HepG2 (cell line): Measurements from ENCODE around the gene THSD4. TPM values are rescaled to one million over a fixed set of nuclear protein-coding genes. Genes with fewer than 3 reads are reported as not detected.

Experiments used
- ATAC-seq: fragments of 200-7000 bp; cut with Tn5 transposase; 3 replicates; pipeline ENCODE4 v1.9.1; 2020; ENCODE audit warnings: mild to moderate bottlenecking, moderate library complexity
- BruUV-seq: library from RNA; stranded (reverse); fragments of 400-500 nt; replicated peaks from 2 replicates; lab custom pipeline; 2021; lab: Mats Ljungman, UMichigan
- CTCF ChIA-PET: fragments of 300-600 bp; formaldehyde crosslinking; extraction: SDS; loops from one replicate; lab custom pipeline; 2021; ENCODE audit warnings: low total read pairs, inconsistent platforms, low intra/inter-chr PET ratio; lab: Yijun Ruan, JAX
- POLR2A ChIA-PET: fragments of 350-600 bp; sonication (Branson Sonifier 250); formaldehyde crosslinking; loops from one replicate; lab custom pipeline; 2020; ENCODE audit warnings: antibody characterized with exemption, inconsistent platforms; lab: Yijun Ruan, JAX
- DNase-seq: peaks from one replicate; pipeline ENCODE4 v3.0.0-alpha.2; 2015; ENCODE audit warnings: low spot score
- FAIRE-seq: peaks from 3 replicates; lab custom pipeline; 2011; peaks lifted over from hg19 to GRCh38; lab: Jason Lieb, UNC
- H2AFZ ChIP-seq: one replicate; pipeline ENCODE4 v1.6.1; 2011; ENCODE audit warnings: low read length, inconsistent platforms
- H3K27ac ChIP-seq: fragments of 300-600 bp; 3 replicates; pipeline ENCODE4 v1.8.0; 2011; ENCODE audit warnings: mixed run types, mild to moderate bottlenecking, mixed read lengths, low read length, inconsistent platforms; ENCODE audit not compliant: insufficient read depth; ENCODE audit errors: extremely low read length
- H3K27me3 ChIP-seq, 2 experiments: fragments of 200-600 bp in 1 of 2; 2 replicates in 1 of 2; 3 replicates in 1 of 2; pipeline versions ENCODE4 v1.6.0 to v1.8.0; 2011; ENCODE audit warnings: low read length in 2 of 2, mild to moderate bottlenecking in 2 of 2, moderate library complexity in 2 of 2, inconsistent platforms in 1 of 2; ENCODE audit not compliant: insufficient read depth in 2 of 2, control insufficient read depth in 1 of 2
- H3K36me3 ChIP-seq, 2 experiments: fragments of 200-600 bp in 1 of 2; replicated peaks in 1 of 2; 2 replicates in 1 of 2; 3 replicates in 1 of 2; pipeline versions ENCODE4 v1.5.1 to v1.8.0; 2011; ENCODE audit warnings: low read length in 2 of 2, inconsistent platforms in 1 of 2; ENCODE audit not compliant: insufficient read depth in 2 of 2, control insufficient read depth in 1 of 2
- H3K4me1 ChIP-seq: 2 replicates; pipeline ENCODE4 v1.5.1; 2012; ENCODE audit warnings: low read length, inconsistent platforms; ENCODE audit not compliant: insufficient read depth
- H3K4me2 ChIP-seq: 2 replicates; pipeline ENCODE4 v1.6.0; 2011; ENCODE audit warnings: low read depth, low read length, inconsistent platforms
- H3K4me3 ChIP-seq, 3 experiments: fragments of 200-600 bp in 1 of 3; sonication (generic), shearing (Covaris generic) in 1 of 3; replicated peaks in 1 of 3; 2 replicates each; pipeline ENCODE4 v1.5.1; 2011 to 2016; ENCODE audit warnings: low read length in 3 of 3, inconsistent platforms in 2 of 3, low read depth in 2 of 3, mild to moderate bottlenecking in 2 of 3, control low read depth in 1 of 3, mixed read lengths in 1 of 3; ENCODE audit not compliant: insufficient read depth in 1 of 3
- H3K79me2 ChIP-seq: one replicate; pipeline ENCODE4 v1.6.1; 2011; ENCODE audit warnings: low read length, inconsistent platforms; ENCODE audit not compliant: insufficient read depth
- H3K9ac ChIP-seq: 2 replicates; pipeline ENCODE4 v1.6.0; 2011; ENCODE audit warnings: mild to moderate bottlenecking, low read depth, low read length, inconsistent platforms; ENCODE audit not compliant: insufficient read depth
- H3K9me3 ChIP-seq: 2 replicates; pipeline ENCODE4 v1.5.1; 2012; ENCODE audit warnings: mild to moderate bottlenecking, low read length
- H4K20me1 ChIP-seq: 2 replicates; pipeline ENCODE4 v1.6.0; 2011; ENCODE audit warnings: inconsistent platforms, mild to moderate bottlenecking, low read length, moderate library complexity; ENCODE audit not compliant: insufficient read depth
- CBFB ChIP-seq: sonication (generic); formaldehyde crosslinking; IDR thresholded peaks from 2 replicates; pipeline ENCODE4 v1.4.0; 2020; ENCODE audit warnings: missing genetic modification reagents
- PAWR ChIP-seq: sonication (generic); formaldehyde crosslinking; IDR thresholded peaks from 2 replicates; pipeline ENCODE4 v1.4.0; 2020; ENCODE audit warnings: missing genetic modification reagents, mild to moderate bottlenecking, borderline replicate concordance
- TOE1 ChIP-seq: sonication (generic); formaldehyde crosslinking; IDR thresholded peaks from 2 replicates; pipeline ENCODE4 v1.4.0; 2020; ENCODE audit warnings: mild to moderate bottlenecking, missing genetic modification reagents
- ZBTB43 ChIP-seq: sonication (generic); formaldehyde crosslinking; conservative IDR thresholded peaks from 2 replicates; pipeline ENCODE4 v1.4.0; 2020; ENCODE audit warnings: missing genetic modification reagents
- ZNF329 ChIP-seq: sonication (generic); formaldehyde crosslinking; IDR thresholded peaks from 2 replicates; pipeline ENCODE4 v1.9.0; 2021; ENCODE audit warnings: low read depth, mild to moderate bottlenecking, missing genetic modification reagents
- ZNF678 ChIP-seq: sonication (generic); formaldehyde crosslinking; IDR thresholded peaks from 2 replicates; pipeline ENCODE4 v1.4.0; 2020; ENCODE audit warnings: mild to moderate bottlenecking, missing genetic modification reagents
- WGBS: methylation state at CpG from one replicate; pipeline ENCODE4 v1.1.6; 2017; ENCODE audit warnings: low lambda C conversion rate; 5-methylcytosine and 5-hydroxymethylcytosine counted together
- in situ Hi-C: cut with HindIII; loops from 2 replicates; pipeline ENCODE4 v1.10.0; 2017; ENCODE audit warnings: low pct_unique_long_range_greater_than_20kb; ENCODE audit not compliant: extremely low pct_ligation_motif_present
- intact Hi-C: fragments of 100-400 bp; cut with micrococcal nuclease; formaldehyde crosslinking; loops from one replicate; pipeline ENCODE4 v1.10.0; 2022; ENCODE audit not compliant: unreplicated experiment
- polyA plus RNA-seq, 8 experiments: library from polyadenylated mRNA; depleted of rRNA in 3 of 8; stranded (reverse) in 7 of 8; unstranded in 1 of 8; fragments of >200 nt; fragmentation: Illumina TruSeq in 4 of 8; extraction: Trizol in 4 of 8; gene quantifications; 2 replicates each; pipeline versions ENCODE4 v1.2.1 to v1.2.3, GENCODE V29; 2011 to 2016; ENCODE audit warnings: low read depth in 4 of 8, missing spikeins in 1 of 8, mixed read lengths in 1 of 8; ENCODE audit not compliant: insufficient read depth in 1 of 8
- total RNA-seq, 5 experiments: library from RNA; depleted of rRNA; stranded (reverse); fragments of >200 nt; fragmentation: Illumina TruSeq; extraction: Trizol; gene quantifications; 2 replicates each; pipeline ENCODE4 v1.2.3, GENCODE V29; 2016; ENCODE audit warnings: low read depth in 1 of 5
- TF ChIP-seq, protein P1 (sequence below): sonication (generic); formaldehyde crosslinking; IDR thresholded peaks from 2 replicates; pipeline ENCODE4 v1.4.0; 2020; ENCODE audit warnings: missing genetic modification reagents, low read depth, mild to moderate bottlenecking, borderline replicate concordance
- TF ChIP-seq, protein P2 (sequence below): sonication (generic); formaldehyde crosslinking; IDR thresholded peaks from 2 replicates; pipeline ENCODE4 v1.4.0; 2020; ENCODE audit warnings: missing genetic modification reagents, borderline replicate concordance
- TF ChIP-seq, protein P3 (sequence below): fragments of 450-650 bp; IDR thresholded peaks from 2 replicates; pipeline ENCODE4 v1.6.1; 2016
- TF ChIP-seq, protein P4 (sequence below): sonication (generic); formaldehyde crosslinking; conservative IDR thresholded peaks from 2 replicates; pipeline ENCODE4 v1.4.0; 2020; ENCODE audit warnings: missing genetic modification reagents

The THSD4 gene
- total and polyA plus RNA-seq, 2 of the 13 experiments (the other 11 are each of a cell fraction or from before 2014, with no cell fraction given): 0.07 to 0.21 TPM

DNA sequence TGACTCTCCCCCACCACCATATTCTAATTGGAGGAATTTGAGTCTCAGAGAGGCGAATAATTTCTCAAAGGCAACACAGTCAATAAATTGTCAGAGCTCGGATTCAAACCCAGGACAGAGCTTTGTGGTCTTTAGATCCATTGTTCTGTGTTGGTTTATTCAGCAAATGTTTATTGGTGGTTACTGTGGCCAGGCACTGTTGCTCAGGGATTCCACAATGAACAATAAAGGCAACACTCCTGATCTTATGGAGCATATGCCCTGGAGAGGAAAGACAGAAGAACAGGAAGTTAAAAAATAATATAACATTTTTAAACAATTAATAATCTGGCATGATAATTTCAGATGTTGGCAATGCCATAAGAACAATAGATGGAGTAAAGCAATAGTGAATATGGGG is 403.4 kb downstream of the THSD4 start (continued):
- TF ChIP-seq, protein P1, sequence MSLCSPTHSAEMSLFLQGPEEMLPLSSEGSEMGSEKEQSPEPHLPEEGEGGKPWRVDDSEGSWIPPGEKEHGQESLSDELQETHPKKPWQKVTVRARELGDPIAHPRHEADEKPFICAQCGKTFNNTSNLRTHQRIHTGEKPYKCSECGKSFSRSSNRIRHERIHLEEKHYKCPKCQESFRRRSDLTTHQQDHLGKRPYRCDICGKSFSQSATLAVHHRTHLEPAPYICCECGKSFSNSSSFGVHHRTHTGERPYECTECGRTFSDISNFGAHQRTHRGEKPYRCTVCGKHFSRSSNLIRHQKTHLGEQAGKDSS (CRISPR knock-in tag): no peak
- TF ChIP-seq PAWR (CRISPR knock-in tag): no peak

DNA sequence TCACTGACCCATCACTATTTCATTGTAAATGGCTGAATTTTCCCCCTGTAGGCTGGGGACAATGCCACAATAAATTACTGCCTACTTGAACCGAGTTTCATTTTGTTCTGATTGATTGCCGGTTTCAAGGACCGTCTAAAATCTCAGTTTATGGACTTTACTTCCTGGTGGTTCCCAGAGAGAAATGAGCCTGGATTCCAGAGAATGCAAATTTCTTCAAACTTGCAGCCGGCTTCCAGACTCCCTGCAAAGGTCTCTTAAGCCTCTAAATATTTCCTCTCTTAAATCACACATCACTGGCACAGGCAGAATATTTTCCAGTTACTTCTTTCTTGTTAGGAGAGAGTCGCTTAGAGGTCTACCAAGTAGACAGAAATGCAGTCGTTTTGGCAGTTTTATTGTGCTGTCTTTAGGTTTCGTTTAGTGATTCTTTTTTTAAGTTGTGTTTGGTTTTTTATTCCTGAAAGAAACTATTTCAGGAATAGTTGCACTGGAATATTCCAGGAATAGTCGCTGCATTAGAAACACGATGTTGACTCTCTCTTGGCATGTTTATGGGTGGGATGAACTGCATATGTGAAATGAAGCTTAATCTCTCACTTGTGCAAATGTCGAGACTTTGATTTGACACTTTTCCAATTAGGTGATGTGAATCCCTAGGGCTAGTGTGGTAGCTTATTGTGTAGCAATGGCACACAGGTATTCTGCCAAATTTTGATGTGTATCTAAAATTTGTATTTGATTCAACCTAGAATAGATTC is 411.0 kb downstream of the THSD4 start:
- Histone ChIP-seq H3K4me2 (no peak overlapping the region), H3K9ac (no peak overlapping the region), H3K27ac (no peak overlapping the region), H2AFZ (no peak overlapping the region), H3K4me3 (no peak overlapping the region), H3K36me3 (no peaks in the 10 kb centered on the region), H3K79me2 (no peaks in the 10 kb centered on the region), H3K27me3 (peaks cover 0 to 17% of the 10 kb centered on the region in 2 experiments; a peak in 2 of 5 replicates), H4K20me1 (no peaks in the 10 kb centered on the region), H3K9me3 (no peaks in the 10 kb centered on the region), H3K4me1 (no peaks in the 10 kb centered on the region)
- FAIRE-seq (no peak), ATAC-seq (no peak), DNase-seq (no peak)
- CTCF ChIA-PET: no interaction called here
- BruUV-seq: no TSS peak
- intact Hi-C loops: no loop called here
- POLR2A ChIA-PET: no interaction called here
- in situ Hi-C loops: no loop called here
- 26% methylated on average over 10 of the region's 10 CpGs for WGBS
- TF ChIP-seq ZNF329 (CRISPR knock-in tag) (no peak), ZBTB43 (CRISPR knock-in tag) (no peak), CBFB (CRISPR knock-in tag) (no peak), ZNF678 (no peak), TOE1 (CRISPR knock-in tag) (no peak)
- TF ChIP-seq, protein P2, sequence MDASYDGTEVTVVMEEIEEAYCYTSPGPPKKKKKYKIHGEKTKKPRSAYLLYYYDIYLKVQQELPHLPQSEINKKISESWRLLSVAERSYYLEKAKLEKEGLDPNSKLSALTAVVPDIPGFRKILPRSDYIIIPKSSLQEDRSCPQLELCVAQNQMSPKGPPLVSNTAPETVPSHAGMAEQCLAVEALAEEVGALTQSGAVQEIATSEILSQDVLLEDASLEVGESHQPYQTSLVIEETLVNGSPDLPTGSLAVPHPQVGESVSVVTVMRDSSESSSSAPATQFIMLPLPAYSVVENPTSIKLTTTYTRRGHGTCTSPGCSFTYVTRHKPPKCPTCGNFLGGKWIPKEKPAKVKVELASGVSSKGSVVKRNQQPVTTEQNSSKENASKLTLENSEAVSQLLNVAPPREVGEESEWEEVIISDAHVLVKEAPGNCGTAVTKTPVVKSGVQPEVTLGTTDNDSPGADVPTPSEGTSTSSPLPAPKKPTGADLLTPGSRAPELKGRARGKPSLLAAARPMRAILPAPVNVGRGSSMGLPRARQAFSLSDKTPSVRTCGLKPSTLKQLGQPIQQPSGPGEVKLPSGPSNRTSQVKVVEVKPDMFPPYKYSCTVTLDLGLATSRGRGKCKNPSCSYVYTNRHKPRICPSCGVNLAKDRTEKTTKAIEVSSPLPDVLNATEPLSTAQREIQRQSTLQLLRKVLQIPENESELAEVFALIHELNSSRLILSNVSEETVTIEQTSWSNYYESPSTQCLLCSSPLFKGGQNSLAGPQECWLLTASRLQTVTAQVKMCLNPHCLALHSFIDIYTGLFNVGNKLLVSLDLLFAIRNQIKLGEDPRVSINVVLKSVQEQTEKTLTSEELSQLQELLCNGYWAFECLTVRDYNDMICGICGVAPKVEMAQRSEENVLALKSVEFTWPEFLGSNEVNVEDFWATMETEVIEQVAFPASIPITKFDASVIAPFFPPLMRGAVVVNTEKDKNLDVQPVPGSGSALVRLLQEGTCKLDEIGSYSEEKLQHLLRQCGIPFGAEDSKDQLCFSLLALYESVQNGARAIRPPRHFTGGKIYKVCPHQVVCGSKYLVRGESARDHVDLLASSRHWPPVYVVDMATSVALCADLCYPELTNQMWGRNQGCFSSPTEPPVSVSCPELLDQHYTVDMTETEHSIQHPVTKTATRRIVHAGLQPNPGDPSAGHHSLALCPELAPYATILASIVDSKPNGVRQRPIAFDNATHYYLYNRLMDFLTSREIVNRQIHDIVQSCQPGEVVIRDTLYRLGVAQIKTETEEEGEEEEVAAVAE (CRISPR knock-in tag): no peak
- TF ChIP-seq, protein P3, sequence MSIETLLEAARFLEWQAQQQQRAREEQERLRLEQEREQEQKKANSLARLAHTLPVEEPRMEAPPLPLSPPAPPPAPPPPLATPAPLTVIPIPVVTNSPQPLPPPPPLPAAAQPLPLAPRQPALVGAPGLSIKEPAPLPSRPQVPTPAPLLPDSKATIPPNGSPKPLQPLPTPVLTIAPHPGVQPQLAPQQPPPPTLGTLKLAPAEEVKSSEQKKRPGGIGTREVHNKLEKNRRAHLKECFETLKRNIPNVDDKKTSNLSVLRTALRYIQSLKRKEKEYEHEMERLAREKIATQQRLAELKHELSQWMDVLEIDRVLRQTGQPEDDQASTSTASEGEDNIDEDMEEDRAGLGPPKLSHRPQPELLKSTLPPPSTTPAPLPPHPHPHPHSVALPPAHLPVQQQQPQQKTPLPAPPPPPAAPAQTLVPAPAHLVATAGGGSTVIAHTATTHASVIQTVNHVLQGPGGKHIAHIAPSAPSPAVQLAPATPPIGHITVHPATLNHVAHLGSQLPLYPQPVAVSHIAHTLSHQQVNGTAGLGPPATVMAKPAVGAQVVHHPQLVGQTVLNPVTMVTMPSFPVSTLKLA: no peak
- TF ChIP-seq, protein P4, sequence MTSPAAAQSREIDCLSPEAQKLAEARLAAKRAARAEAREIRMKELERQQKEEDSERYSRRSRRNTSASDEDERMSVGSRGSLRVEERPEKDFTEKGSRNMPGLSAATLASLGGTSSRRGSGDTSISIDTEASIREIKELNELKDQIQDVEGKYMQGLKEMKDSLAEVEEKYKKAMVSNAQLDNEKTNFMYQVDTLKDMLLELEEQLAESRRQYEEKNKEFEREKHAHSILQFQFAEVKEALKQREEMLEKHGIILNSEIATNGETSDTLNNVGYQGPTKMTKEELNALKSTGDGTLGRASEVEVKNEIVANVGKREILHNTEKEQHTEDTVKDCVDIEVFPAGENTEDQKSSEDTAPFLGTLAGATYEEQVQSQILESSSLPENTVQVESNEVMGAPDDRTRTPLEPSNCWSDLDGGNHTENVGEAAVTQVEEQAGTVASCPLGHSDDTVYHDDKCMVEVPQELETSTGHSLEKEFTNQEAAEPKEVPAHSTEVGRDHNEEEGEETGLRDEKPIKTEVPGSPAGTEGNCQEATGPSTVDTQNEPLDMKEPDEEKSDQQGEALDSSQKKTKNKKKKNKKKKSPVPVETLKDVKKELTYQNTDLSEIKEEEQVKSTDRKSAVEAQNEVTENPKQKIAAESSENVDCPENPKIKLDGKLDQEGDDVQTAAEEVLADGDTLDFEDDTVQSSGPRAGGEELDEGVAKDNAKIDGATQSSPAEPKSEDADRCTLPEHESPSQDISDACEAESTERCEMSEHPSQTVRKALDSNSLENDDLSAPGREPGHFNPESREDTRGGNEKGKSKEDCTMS (CRISPR knock-in tag): no peak
